ENCODE measurements around the gene CEBPZOS. TPM values are rescaled to one million over a fixed set of nuclear protein-coding genes. Genes with fewer than 3 reads are reported as not detected.
A peak's percentile ranks its signal among the peaks of the same experiment; 100 is the strongest.
"Not testable (repeated sequence)": the region's sequence is repeated elsewhere in the genome, so short reads cannot be mapped to it uniquely, and the experiment has no call there.

Gene CEBPZOS
- total and polyA plus RNA-seq, 8 donors: 2.9 to 52.5 (median 32.4) TPM

DNA sequence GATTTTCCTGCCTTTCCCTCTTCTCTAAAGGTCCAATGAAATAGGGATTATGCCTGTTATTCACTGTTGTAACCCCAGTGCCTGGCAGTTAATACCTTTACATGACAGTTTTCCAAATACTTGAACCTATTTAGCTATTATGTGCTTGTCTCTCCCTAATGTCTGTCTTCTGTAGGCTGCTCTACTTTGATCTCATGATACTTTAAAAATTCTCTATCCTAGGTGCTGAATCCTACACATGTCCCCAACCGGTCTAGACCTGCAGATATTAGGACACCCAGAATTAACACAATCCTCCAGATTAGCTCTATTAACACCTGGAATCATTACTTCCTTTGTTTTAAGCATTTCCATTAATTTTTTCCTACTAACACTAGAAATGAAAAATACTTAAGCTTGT is 27.8 kb downstream of the CEBPZOS start:
- no peak for TF ChIP-seq POLR2AphosphoS5 (IDR thresholded peaks at IDR 0.05)
- no peak for TF ChIP-seq POLR2A (IDR thresholded peaks at IDR 0.05)
- TF ChIP-seq, protein P1, sequence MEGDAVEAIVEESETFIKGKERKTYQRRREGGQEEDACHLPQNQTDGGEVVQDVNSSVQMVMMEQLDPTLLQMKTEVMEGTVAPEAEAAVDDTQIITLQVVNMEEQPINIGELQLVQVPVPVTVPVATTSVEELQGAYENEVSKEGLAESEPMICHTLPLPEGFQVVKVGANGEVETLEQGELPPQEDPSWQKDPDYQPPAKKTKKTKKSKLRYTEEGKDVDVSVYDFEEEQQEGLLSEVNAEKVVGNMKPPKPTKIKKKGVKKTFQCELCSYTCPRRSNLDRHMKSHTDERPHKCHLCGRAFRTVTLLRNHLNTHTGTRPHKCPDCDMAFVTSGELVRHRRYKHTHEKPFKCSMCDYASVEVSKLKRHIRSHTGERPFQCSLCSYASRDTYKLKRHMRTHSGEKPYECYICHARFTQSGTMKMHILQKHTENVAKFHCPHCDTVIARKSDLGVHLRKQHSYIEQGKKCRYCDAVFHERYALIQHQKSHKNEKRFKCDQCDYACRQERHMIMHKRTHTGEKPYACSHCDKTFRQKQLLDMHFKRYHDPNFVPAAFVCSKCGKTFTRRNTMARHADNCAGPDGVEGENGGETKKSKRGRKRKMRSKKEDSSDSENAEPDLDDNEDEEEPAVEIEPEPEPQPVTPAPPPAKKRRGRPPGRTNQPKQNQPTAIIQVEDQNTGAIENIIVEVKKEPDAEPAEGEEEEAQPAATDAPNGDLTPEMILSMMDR (IDR thresholded peaks at IDR 0.05): no peak
- no peak for TF ChIP-seq EP300 (IDR thresholded peaks at IDR 0.05)
- Histone ChIP-seq H3K4me1 (peaks cover 0 to 37% (median 18%) of the 10 kb centered on the region in 4 donors), H3K27me3 (no peaks in the 10 kb centered on the region), H3K36me3 (peaks cover 27 to 75% (median 73%) of the 10 kb centered on the region in 4 donors), H3K27ac (no peak overlapping the region), H3K4me3 (no peak overlapping the region), H3K9me3 (no peaks in the 10 kb centered on the region)
- intact Hi-C loops (cut with DNase I; ENCODE audit: low total_unique reads): no loop called here
- WGBS, 5 donors: 93 to 98% (median 97%) methylated on average over 1 of the region's 1 CpG
- DNase-seq: no peak

DNA sequence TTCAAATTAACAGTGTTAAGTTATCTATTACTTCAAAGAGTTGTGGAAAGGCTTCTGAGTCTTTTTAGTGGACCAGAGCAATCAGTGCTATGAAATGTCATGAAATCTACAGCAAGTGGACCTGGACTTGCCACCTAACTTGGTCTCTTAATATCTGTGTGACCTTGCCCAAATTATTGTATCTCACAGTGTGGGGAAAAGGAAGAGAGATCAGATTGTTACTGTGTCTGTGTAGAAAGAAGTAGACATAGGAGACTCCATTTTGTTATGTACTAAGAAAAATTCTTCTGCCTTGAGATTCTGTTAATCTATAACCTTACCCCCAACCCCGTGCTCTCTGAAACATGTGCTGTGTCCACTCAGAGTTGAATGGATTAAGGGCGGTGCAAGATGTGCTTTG is 28.8 kb downstream of the CEBPZOS start:
- H3K36me3 ChIP-seq: peaks cover 27 to 64% (median 62%) of the 10 kb centered on the region in 4 donors

DNA sequence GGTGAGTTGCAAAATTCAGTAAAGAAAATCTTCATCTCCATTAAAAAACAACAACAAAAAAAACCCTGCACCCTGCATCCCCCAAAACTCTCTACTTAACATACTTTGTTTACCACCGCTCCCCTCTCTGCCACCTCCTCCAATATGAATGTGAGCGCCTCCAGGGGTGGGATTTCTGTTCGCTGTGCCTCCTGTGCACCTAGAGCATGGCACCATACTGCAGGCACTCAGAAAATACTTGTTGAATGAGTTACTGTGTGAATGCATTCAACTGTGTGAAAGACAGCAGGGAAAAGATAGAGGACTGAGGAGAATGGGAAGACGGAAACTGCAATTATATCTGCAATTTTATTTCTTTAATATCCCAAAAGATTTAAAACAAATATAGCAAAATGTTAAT is 30.6 kb downstream of the CEBPZOS start:
- no peaks in the 10 kb centered on the region for H3K9me3 ChIP-seq
- no peak overlapping the region for H3K27ac ChIP-seq
- H3K36me3 ChIP-seq: peaks cover 15 to 47% (median 45%) of the 10 kb centered on the region in 4 donors
- TF ChIP-seq POLR2A (IDR thresholded peaks at IDR 0.05) (no peak), EP300 (IDR thresholded peaks at IDR 0.05) (no peak), POLR2AphosphoS5 (IDR thresholded peaks at IDR 0.05) (no peak)
- TF ChIP-seq, protein P1 (IDR thresholded peaks at IDR 0.05): no peak
- H3K27me3 ChIP-seq: no peaks in the 10 kb centered on the region
- H3K4me1 ChIP-seq: peaks cover 13 to 54% (median 34%) of the 10 kb centered on the region in 4 donors
- H3K4me3 ChIP-seq: no peak overlapping the region
- intact Hi-C loops (cut with DNase I; ENCODE audit: low total_unique reads): no loop called here
- no peak for DNase-seq
- WGBS, 5 donors: 93 to 98% (median 94%) methylated on average over 4 of the region's 4 CpGs

More for the DNA sequence above, 28.8 kb downstream of the CEBPZOS start:
- H3K4me3 ChIP-seq; H3K27me3 ChIP-seq; DNase-seq; H3K27ac ChIP-seq; intact Hi-C loops (cut with DNase I; ENCODE audit: low total_unique reads); H3K9me3 ChIP-seq: not testable (repeated sequence)
- WGBS, 5 donors: 67% methylated on average over 1 of the region's 2 CpGs; no CpG with 5 or more reads in 4 of the 5 donors
- H3K4me1 ChIP-seq: peaks cover 8 to 48% (median 28%) of the 10 kb centered on the region in 4 donors

DNA sequence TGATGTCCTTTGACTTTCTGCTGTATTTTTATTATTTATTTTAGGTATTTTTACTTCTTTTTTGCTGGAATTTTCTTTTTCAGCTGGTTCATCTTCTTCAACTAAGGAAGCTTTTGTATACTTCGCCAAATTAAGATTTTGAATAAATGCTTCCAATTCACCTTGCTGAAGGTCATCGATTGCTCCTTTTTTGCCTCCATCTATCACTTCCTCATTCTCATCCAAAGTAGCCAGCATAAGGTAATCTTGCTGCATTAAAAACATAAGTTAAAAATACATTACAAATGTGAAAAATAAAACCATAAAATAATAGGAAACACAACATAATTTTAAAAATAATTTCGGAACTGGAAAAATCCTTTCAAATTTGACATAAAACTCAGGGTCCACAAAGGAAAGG is 32.5 kb downstream of the CEBPZOS start:
- 91 to 96% (median 95%) methylated on average over 3 of the region's 3 CpGs for WGBS, 5 donors
- H3K9me3 ChIP-seq: no peaks in the 10 kb centered on the region
- no peak overlapping the region for H3K4me3 ChIP-seq
- H3K4me1 ChIP-seq: peaks cover 23 to 69% (median 46%) of the 10 kb centered on the region in 4 donors
- no peak for DNase-seq
- no peaks in the 10 kb centered on the region for H3K27me3 ChIP-seq
- peaks cover 10 to 27% (median 25%) of the 10 kb centered on the region in 4 donors for H3K36me3 ChIP-seq
- H3K27ac ChIP-seq: no peak overlapping the region
- intact Hi-C loops (cut with DNase I; ENCODE audit: low total_unique reads): no loop called here
- no peak for TF ChIP-seq POLR2A (IDR thresholded peaks at IDR 0.05)
- TF ChIP-seq, protein P1 (IDR thresholded peaks at IDR 0.05): no peak
- TF ChIP-seq POLR2AphosphoS5 (IDR thresholded peaks at IDR 0.05): no peak
- no peak for TF ChIP-seq EP300 (IDR thresholded peaks at IDR 0.05)

DNA sequence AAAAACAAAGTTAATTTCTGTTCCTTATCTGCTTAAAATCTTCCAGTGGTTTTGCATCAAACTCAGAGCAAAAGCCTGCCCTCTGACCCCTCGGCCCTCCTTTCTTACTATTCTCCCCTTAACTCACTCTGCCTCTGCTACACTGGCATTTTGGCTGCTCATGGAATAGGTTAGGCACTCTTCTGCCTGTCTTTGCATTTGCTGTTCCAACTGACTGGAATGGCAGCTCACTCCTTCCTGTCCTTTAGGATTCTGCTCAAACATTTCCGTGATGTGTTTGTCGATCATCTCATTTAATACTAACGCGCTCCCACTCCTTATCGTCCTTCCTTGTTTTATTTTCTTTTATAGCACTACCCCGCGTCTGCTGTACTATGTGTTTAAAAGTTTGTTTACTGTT is 34.3 kb downstream of the CEBPZOS start:
- intact Hi-C loops (cut with DNase I; ENCODE audit: low total_unique reads): no loop called here
- Histone ChIP-seq H3K4me1 (peaks cover 23 to 67% (median 46%) of the 10 kb centered on the region in 4 donors), H3K36me3 (peaks cover 10 to 27% (median 24%) of the 10 kb centered on the region in 4 donors), H3K9me3 (no peaks in the 10 kb centered on the region), H3K27ac (peak overlapping the region in 4 of 5 donors; percentile 95 to 97 (median 97)), H3K27me3 (no peaks in the 10 kb centered on the region), H3K4me3 (peak overlapping the region; percentile 76 to 85 (median 81))
- peak in 1 of 2 donors; percentile 33 for DNase-seq
- WGBS, 5 donors: 0 to 2% (median 1%) methylated on average over 8 of the region's 8 CpGs
- TF ChIP-seq POLR2AphosphoS5 (IDR thresholded peaks at IDR 0.05) (no peak), EP300 (IDR thresholded peaks at IDR 0.05) (no peak), POLR2A (IDR thresholded peaks at IDR 0.05) (no peak)
- TF ChIP-seq, protein P1 (IDR thresholded peaks at IDR 0.05): no peak

Measured in stomach (tissue), 9 donors.